ENCODE measurements around the gene CASTOR1.

The CASTOR1 gene

DNA sequence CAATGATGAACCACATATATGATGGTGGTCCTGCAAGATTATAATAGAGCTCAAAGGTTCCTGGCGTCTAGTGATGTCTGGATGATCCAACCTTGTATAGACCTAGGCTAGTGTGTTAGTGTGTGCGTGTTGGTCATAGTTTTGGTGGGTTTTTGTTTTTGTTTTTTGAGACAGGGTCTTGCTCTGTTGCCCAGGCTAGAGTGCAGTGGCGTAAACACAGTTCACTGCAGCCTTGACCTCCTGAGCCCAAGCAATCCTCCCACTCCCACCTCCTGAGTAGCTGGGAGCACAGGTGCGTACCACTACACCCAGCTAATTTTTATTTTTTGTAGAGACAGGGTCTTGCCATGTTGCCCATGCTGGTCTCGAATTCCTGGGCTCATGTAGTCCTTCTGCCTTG is 9.4 kb downstream of the CASTOR1 start:
- no peak for DNase-seq (ENCODE audit: low read depth)
- TF ChIP-seq, protein P1, sequence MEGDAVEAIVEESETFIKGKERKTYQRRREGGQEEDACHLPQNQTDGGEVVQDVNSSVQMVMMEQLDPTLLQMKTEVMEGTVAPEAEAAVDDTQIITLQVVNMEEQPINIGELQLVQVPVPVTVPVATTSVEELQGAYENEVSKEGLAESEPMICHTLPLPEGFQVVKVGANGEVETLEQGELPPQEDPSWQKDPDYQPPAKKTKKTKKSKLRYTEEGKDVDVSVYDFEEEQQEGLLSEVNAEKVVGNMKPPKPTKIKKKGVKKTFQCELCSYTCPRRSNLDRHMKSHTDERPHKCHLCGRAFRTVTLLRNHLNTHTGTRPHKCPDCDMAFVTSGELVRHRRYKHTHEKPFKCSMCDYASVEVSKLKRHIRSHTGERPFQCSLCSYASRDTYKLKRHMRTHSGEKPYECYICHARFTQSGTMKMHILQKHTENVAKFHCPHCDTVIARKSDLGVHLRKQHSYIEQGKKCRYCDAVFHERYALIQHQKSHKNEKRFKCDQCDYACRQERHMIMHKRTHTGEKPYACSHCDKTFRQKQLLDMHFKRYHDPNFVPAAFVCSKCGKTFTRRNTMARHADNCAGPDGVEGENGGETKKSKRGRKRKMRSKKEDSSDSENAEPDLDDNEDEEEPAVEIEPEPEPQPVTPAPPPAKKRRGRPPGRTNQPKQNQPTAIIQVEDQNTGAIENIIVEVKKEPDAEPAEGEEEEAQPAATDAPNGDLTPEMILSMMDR (IDR thresholded peaks at IDR 0.05; ENCODE audit: control insufficient read depth, insufficient read depth, low read depth, low read length, missing control alignments) = no peak
- no peak overlapping the region for H3K4me3 ChIP-seq (ENCODE audit: control insufficient read depth, low read depth, low read length)

DNA sequence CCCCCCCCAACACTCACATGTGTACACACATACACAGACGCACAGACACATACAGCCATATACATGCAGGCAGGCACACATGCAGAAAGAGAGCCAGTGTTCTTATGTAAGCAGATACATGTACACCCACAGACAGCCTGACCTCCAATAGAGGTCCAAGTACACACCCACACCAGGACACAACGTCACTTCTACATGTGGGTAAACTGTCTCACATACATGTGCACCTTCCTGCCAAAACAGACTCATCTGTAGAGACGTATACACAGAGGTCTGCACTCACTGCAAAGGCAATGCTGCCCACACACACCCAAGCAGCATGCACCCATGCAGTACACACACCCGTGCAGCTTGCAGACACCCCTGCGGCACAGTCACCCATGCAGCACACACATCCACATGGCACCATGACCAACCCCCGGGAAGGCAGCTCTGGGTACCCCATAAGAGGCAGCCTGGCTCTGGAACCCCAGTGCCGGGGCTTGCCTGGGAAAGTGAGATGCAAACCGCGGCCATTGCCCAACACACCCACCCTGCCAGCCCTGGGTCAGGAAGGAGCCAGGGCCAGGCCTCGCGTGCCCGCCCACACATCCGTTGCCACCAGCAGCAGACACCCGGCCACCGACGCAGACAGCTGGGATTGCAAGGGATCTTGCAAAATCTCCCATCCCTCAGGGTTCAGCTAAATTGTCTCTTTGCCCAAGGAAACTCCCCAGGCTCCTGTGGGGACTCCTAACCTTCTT is 10.1 kb downstream of the CASTOR1 start:
- DNase-seq (ENCODE audit: low read depth) = no peak
- no peak overlapping the region for H3K4me3 ChIP-seq (ENCODE audit: control insufficient read depth, low read depth, low read length)
- TF ChIP-seq, protein P1 (IDR thresholded peaks at IDR 0.05; ENCODE audit: control insufficient read depth, insufficient read depth, low read depth, low read length, missing control alignments) = no peak

DNA sequence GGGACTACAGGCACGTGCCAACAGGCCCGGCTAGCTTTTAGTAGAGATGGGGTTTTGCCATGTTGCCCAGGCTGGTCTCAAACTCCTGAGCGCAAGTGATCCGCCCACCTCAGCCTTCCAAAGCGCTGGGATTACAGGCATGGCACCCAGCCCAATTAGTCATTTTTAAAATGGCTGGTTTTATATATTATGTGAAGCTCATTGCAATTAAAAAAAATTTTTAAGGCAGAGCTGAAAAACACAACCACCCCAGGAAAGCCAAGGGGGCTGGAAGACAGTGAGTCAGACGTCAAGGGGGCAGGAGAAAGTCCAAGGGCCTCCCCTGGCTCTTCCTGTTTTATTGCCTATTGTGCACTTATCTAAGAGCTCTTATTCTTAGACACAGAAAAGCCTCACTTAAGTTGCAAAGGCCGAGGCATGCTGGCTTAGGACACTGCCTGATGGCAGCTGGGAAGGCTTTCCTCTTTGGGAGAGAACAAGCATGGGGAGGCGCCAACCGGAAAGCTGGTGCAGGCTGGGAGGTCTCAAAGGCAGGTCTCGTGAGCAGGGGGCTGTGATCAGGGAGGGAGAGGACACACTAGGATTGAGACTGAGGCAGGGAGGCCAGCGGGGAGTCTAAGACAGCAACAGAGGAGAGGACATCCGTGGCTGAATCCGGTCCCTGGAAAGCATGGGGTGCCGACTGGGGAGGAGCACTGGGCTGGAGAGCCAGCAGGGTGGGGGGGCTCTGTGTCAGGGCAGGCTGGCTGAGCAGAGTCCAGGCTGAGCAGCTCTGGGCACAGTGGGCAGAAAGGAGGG is 11.6 kb downstream of the CASTOR1 start:
- no peak overlapping the region for H3K4me3 ChIP-seq (ENCODE audit: control insufficient read depth, low read depth, low read length)
- TF ChIP-seq, protein P1 (IDR thresholded peaks at IDR 0.05; ENCODE audit: control insufficient read depth, insufficient read depth, low read depth, low read length, missing control alignments) = no peak
- DNase-seq (ENCODE audit: low read depth) = peak; percentile 78

DNA sequence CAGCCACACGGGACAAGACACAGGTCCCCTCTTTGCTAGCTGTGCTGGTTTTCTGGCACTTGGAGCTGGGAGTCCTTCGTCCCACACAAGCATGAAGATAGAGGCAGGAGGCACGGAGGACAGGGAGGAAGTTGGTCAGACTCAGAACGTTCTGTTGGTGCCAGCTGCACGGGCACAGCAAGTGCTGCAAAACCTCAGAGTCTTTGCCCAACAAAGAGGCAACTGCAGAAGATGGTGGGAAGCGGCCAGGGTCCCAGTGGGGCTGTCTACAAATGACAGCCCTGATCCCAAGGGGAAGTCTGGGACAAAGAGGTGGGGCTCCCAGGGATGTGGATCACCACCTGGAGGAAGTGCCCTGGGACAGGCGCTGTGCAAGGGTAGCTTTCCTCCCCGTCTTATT is 13.3 kb downstream of the CASTOR1 start:
- no peak overlapping the region for H3K4me3 ChIP-seq (ENCODE audit: control insufficient read depth, low read depth, low read length)
- no peak for DNase-seq (ENCODE audit: low read depth)
- TF ChIP-seq, protein P1 (IDR thresholded peaks at IDR 0.05; ENCODE audit: control insufficient read depth, insufficient read depth, low read depth, low read length, missing control alignments) = no peak

DNA sequence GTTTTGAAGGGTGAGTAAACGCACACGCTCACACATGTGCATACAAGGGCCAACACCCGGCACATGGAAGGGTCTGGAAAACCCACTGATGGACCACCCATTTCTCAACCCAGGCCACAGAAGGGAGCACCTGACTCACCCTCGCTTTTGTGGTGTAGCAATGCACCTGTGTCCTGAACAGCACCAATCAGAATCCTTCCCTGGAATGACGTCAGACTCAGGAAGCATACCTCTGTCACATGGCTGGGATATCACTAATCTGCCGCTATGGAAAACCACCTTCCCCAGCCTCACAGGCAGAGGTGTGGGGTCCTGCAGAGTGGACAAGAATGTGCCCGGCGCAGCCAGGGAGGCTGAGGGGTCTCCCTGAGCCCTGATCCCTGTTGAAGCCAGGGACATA is 13.7 kb downstream of the CASTOR1 start:
- no peak for DNase-seq (ENCODE audit: low read depth)
- no peak overlapping the region for H3K4me3 ChIP-seq (ENCODE audit: control insufficient read depth, low read depth, low read length)
- TF ChIP-seq, protein P1 (IDR thresholded peaks at IDR 0.05; ENCODE audit: control insufficient read depth, insufficient read depth, low read depth, low read length, missing control alignments) = no peak

DNA sequence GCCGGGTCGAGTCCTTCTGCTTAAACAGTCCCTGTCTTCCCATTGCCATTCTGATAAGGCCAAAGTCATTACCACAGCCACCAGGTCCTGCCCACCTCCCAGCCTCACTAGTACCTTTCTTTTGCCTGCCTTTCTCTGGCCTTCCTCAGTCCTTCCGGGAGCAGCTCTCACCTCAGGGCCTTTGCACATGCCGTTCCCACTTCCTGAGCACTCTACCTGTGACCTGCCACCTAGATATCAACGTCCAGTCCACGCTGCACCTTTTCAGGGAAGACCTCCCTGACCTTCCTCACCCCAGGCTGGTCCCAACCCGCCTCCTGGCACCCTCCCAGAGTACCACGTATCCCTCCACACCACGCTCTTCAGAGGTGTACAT is 14.9 kb downstream of the CASTOR1 start:
- TF ChIP-seq, protein P1 (IDR thresholded peaks at IDR 0.05; ENCODE audit: control insufficient read depth, insufficient read depth, low read depth, low read length, missing control alignments) = no peak
- DNase-seq (ENCODE audit: low read depth) = no peak
- no peak overlapping the region for H3K4me3 ChIP-seq (ENCODE audit: control insufficient read depth, low read depth, low read length)
